Peyer's patch (tissue), 4 donors: ENCODE results near the gene TRAF5.
"Not testable (repeated sequence)": the region's sequence is repeated elsewhere in the genome, so short reads cannot be mapped to it uniquely, and the experiment has no call there.

Source experiments
- CTCF ChIP-seq, 6 experiments: fragments of 450-650 bp in 4 of 6; fragments of 200-600 bp in 2 of 6; sonication (generic) in 1 of 6; IDR thresholded peaks; one replicate each; pipeline ENCODE4 v1.5.1; 2017 to 2019; ENCODE audit warnings: antibody characterized with exemption in 6 of 6, mild to moderate bottlenecking in 3 of 6, moderate library complexity in 1 of 6
- POLR2A ChIP-seq, 2 donors: fragments of 450-650 bp; IDR thresholded peaks; one replicate each; pipeline ENCODE4 v1.5.1; 2017; ENCODE audit warnings: antibody characterized with exemption in 2 of 2, mild to moderate bottlenecking in 2 of 2, moderate library complexity in 2 of 2

DNA sequence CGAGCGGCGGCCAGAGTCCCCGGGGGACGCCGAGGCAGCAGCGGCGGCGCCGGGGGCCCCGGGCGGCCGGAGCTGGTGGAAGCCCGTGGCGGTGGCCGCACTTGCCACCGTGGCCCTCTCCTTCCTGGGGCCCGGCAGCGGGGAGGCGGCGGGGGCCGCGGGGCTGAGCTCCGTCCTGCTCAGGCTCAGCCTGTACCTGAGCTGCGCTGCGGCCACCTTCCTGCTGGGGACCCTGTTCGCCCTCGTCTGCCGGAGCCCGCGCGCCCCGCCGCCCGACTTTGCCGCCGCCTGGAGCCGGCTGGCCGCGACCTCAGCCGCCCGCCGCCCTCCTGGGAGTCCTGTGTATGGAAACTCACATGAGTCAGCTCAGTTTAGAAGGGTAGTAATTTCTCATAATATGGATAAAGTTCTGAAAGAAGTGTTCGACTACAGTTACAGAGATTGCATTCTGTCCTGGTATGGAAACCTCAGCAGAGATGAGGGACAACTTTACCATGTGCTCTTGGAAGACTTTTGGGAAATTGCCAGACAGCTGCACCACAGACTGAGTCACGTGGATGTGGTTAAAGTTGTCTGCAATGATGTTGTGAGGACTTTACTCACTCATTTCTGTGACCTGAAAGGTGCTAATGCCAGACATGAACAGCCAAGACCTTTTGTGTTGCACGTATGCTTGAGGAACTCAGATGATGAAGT, 90.1 kb downstream of the TRAF5 start:
- not testable (repeated sequence) for TF ChIP-seq CTCF, POLR2A (IDR thresholded peaks at IDR 0.05)
